ENCODE results near the gene PLEKHA7.

PLEKHA7 gene

DNA sequence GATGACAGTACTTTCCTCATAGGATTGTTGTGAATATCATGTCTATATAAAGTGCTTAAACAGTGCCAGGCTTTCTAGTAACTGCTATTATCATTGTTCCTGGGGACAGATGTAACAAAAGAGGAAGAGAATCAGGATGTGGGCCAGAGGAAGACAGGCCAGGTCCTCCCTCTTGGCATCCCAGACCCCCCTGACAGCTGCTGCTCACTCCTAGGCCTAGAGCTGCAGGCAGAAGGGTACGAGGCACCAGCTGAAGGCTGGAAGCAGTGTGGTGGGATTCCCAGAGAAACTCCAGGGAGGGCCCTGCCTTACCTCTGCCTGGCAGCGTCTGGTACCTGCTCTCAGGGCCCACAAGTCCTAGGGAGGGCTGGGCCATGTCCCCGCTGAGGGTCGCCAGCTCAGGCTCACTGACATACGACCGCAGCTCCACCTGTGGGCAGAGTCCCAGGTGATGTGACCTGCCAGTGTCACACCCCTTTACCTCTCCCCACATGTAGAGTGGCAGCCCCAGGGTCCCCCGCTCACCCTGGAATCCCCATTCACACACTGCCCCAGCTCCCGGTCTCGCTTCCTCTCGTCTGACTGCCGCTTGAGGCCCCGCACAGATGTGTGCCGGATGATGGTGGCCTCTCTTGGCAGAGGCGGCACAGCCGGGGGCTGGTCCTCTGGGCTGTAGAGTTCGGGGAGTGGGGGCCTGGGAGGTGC lies 223.6 kb downstream of the PLEKHA7 start:
- no peak for DNase-seq (ENCODE audit: low read depth, low spot score)

DNA sequence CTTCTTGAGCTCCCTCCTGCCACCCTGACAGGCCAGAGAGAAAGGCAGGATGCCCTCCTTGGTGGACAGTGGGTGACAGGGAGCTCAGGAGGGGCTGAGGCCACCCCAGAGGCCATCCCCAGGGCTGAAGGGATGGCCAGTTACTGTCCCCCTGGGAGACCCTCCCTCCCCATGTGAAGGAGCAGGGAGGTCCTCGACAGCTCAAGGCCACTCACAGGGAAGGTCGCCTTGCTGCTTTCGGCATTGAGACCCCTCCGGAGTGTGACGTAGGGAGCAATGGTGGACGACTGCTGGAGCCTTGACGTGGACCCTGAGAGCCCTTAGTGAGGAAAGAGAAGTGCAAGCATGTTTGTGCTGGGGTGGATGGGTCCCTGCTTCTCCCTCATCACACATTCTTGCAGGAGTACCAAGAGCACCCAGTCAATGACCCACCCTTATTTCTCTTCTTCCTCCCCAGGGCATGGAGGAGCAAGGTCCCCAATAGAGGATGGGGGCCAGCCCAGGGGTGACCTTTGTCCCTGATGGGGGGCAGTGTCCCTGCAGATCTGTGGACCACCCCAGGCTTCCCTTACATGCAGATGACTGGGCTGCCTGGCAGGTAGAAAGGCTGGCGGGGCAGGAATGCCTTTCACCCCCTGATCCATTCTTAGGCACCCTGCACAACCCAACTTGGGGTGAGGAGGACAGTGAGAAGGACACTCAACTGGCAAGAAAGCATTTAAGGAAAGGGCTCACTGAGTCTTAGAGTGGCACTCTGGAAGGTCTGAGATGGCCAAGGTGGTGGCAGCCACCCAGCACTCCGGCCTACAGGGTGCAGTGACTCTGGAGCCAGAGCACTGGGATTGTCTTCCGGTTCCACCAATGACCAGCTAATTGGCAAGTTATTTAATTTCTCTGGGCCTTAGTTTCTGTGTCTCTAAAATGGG lies 224.4 kb downstream of the PLEKHA7 start:
- no peak for DNase-seq (ENCODE audit: low read depth, low spot score)

- no peak for DNase-seq (ENCODE audit: low read depth, low spot score)
These were observed 225.2 kb downstream of the PLEKHA7 start for GRCh38 chr11:16789063-16789420.

- DNase-seq (ENCODE audit: low read depth, low spot score): no peak
These were observed 225.8 kb downstream of the PLEKHA7 start for GRCh38 chr11:16788141-16789062.

DNA sequence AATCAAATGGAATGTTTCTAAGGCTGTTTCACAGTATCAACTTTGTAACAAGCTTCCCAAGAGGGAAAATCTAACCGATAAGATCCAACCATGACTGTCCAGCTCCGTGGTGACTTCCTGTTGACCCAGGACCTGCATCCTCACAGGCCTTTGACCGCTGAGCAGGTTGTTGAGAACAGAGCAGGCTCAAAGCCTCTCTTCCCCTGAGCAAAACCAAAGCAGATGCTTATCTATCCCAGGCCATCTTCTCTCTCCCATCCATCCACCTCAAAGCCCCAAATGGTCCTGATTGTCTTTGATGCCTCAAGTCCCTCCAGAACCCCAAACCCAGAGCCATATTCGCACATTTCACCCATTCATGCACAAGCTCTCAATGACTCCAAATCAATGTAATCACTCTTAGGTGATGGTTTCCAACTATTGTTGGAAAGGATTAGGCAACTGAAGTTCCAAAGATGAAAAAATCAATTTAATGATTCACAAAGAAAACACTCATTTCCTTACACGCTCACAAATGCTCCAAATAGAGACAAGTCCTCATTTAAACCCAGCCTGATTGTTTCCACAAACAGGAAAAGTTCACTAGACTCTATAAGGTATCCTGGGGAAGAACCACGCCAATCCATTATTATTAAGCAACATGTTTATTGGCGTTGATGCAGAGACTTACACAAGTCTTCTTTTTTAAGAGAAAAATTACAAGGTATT lies 227.0 kb downstream of the PLEKHA7 start:
- no peak for DNase-seq (ENCODE audit: low read depth, low spot score)

DNA sequence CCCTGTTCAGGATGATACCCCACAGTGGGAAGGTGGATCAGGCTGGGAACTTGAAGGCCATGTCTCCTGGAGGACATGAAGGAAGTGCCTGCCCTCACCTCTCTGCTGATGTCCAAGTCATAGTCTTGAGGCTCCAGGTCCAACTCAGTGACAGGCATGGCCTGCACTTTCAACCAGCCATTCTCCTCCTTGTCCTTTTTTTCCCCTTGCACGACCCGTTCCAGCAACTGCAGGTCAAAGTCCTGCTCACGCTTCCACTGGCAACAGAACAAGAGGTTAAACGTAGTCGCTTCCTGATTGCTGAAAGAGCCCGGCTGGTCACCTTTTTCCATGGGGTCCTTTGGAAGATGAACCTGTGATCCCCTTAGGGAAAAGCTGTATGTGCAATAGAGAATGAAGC lies 228.1 kb downstream of the PLEKHA7 start:
- DNase-seq (ENCODE audit: low read depth, low spot score): no peak

DNA sequence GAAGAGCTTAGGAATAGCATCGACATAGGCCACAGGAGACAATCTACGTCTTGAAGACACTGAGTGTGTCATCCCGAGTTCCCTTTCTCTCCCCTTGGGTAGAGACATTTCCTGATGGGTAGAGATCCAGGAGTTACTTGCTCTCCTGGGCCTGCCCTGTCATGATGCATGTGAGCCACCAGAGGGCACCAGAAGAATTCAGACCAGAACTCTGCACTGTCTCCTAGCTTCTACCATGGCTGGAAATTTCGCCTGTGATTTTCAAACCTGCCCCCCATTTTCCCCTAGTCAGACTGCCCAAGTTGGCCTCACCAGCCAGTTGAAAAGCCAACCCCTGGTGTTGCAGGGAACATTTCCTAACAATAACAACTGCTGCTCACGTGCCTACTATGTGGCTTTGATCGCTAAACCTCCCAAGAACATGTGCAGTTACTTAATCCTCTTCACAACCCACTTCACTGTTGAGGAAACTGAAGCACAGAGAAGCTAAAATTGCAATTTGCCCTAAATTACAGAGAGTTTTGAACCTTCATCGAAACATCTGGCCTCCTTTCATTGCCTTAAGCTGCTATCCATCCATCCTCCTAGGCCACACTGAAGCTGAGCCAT lies 228.6 kb downstream of the PLEKHA7 start:
- no peak for DNase-seq (ENCODE audit: low read depth, low spot score)

DNA sequence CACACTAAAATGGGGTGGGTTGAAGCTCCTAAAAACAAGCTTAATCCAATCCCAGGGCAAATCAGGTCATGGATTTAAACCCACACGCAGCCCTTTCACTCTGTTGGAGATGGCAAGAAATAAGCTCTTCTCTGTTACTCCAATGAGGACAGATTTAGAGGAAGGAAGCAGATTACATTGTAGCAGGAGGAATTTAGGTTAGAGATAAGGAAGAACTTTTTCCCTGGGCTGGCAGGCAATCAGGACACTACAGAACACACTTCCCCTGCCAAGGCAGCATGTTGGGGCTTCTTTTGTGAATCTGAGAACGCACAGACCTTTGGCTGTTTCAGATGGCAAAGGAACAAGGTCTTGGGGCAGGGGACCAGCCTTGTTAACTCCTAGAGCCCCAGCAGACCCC lies 229.5 kb downstream of the PLEKHA7 start:
- DNase-seq (ENCODE audit: low read depth, low spot score): no peak

DNA sequence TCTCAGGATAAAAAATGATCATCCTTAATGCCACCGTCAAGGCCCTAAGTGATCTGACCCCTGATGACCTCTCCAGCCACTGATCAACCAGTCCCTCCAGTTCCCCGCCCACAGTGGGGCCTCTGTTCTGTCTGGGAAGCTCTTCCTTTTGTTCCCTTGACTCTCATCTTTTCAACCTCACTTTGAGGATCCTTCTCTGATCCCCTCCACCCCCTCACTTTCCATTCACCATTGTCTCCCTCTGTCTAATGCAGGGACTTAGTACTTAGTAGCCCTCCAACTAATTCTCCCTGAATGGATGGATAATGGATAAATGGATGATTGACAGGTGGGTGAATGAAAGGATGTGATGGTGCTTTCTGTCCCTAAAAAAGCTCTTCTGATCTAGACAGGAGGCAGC lies 230.1 kb downstream of the PLEKHA7 start:
- DNase-seq (ENCODE audit: low read depth, low spot score): no peak

DNA sequence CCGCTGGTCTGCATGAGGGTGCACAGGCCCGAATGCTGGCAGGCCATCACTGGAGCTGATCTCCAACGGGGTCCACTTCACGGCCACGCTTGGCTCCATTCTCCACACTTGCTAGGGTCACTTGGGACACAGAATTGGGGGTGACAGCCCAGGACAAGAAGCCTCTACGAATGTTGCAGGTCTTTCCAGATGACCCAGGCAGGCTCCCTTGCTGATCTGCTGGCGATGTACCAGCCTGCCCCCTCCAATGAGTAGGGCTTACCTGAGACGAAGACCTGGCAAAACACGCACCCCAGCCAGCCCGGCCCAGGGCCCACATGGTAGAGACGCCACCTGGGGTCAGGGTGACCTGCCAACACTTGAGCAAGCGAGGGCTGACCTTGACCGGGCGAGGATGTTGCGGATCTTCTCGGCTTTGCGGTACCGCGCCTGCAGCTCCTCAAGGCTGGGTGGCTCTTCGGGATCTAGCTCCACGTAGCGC lies 230.9 kb downstream of the PLEKHA7 start:
- no peak for DNase-seq (ENCODE audit: low read depth, low spot score)

DNA sequence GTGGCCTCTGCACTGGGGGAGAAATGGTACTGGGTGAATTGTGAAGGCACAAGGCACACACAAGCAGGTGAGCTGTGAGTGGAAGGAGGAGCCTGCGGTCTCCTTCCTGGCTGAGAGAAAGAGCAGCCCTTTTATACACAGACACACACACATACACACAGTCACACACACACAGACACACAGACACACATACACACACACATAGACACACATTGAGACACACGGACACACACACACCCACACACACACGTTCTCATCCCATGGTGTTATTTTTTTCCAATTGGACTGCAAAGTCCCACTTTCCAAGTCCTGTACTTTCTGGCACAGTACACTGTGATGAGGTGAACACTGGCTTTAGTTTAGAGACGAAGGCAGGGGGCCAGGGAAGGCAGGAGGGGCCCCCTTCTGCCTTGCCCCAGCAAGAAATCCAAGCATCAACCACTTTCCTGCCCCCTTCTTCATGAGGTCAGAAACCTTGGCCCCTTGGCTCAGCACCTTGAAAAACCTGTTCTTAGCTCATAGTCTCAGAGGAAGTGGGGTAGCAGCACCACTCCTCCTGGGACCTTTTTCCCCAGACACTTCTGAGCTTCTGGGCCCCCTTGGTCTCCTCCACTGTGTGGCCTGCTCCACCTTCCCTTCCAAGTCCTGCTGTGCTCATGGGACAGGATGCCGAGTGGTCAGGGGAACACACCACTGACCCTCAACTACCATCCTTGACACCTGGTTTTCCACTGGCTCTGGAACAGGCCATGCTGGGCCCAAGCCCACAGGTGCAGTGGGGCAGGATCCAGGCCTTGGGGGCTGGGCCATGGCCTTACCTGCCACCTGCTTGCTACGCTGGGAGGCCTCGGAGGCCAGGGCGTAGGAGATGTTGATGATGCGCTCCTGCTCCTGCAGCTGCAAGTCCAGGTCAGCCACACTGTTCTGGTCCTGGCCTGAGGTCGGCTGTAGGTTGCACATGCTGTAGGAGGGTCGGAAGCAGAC lies 232.0 kb downstream of the PLEKHA7 start:
- no peak for DNase-seq (ENCODE audit: low read depth, low spot score)

- DNase-seq (ENCODE audit: low read depth, low spot score): no peak
These were observed 233.3 kb downstream of the PLEKHA7 start for GRCh38 chr11:16780698-16781550.

GRCh38 chr11:16780146-16780545 lies 234.1 kb downstream of the PLEKHA7 start:
- DNase-seq (ENCODE audit: low read depth, low spot score): no peak

GRCh38 chr11:16779436-16779835 lies 234.8 kb downstream of the PLEKHA7 start:
- DNase-seq (ENCODE audit: low read depth, low spot score): no peak

DNA sequence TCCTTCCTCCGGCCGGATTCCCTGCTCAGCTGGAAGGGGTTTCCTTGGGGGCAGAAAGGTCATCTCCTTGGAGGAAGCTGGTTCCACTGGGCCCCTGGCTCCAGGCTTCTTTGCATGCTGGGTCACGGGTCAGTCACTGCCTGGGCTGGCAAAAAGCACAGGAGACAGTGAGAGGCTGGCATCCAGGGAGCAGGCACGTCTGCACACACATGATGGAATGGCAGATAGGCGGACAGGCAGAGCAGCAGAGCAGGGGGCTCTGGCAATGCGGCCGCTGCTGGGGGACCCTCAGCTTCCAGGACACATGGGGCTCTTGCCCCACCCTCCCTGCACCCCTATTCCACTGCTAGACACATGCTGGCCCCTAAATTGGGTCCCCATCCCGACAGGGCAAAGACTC lies 235.3 kb downstream of the PLEKHA7 start:
- DNase-seq (ENCODE audit: low read depth, low spot score): no peak

GRCh38 chr11:16778286-16778685 lies 235.9 kb downstream of the PLEKHA7 start:
- DNase-seq (ENCODE audit: low read depth, low spot score): no peak

DNA sequence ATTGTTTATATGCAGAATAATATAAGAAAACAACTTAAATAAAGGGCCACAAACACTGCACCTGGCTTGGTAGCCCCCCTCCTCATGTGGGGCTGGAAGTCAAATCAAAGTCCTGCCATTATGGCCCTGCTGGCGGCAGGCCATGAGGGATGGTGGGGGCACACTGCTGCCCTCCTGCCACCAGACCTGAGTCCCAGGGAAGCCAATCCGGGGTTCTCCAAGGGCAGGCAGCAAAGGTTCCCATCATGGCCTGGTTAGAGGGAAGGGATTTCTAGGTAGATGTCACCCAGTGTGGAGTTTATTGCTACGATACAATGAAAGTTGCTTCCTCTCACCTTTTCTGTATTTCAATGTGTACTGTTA lies 236.6 kb downstream of the PLEKHA7 start:
- DNase-seq (ENCODE audit: low read depth, low spot score): no peak

- DNase-seq (ENCODE audit: low read depth, low spot score): no peak
These were observed 237.3 kb downstream of the PLEKHA7 start for GRCh38 chr11:16776711-16777612.

All from smooth muscle cell of the brain vasculature (primary cell).